Measurements from ENCODE around the gene CNPY4.

- TF ChIP-seq CTCF (IDR thresholded peaks at IDR 0.05) (no peak), POLR2A (IDR thresholded peaks at IDR 0.05) (no peak)
Measured at GRCh38 chr7:100082978-100083377, 36.5 kb upstream of the CNPY4 start.

Data from body of pancreas (tissue), 4 donors.